ENCODE data around the gene ZNF407.

ZNF407 gene

GRCh38 chr18:74878267-74878666, 280.6 kb downstream of the ZNF407 start:
- no peak overlapping the region for H3K4me3 ChIP-seq (ENCODE audit: low read depth in 1 of 2, low read length in 2 of 2)
- H4K20me1 ChIP-seq (ENCODE audit: insufficient read depth, low read length): no peaks in the 10 kb centered on the region
- H3K9me3 ChIP-seq (ENCODE audit: insufficient read depth, low read length, severe bottlenecking): no peaks in the 10 kb centered on the region
- H3K79me2 ChIP-seq (ENCODE audit: insufficient read depth, low read length): no peaks in the 10 kb centered on the region
- H3K27ac ChIP-seq (ENCODE audit: low read length): no peak overlapping the region
- peaks cover 13% of the 10 kb centered on the region; the same call in 1 of the 2 replicates for H3K36me3 ChIP-seq (ENCODE audit: insufficient read depth, low read length)
- ATAC-seq (ENCODE audit: insufficient read depth, low read depth) (no peak), DNase-seq (no peak)
- H3K4me1 ChIP-seq (ENCODE audit: insufficient read depth, low read length): no peaks in the 10 kb centered on the region
- H2AFZ ChIP-seq (ENCODE audit: low read depth, low read length): no peak overlapping the region
- H3K4me2 ChIP-seq (ENCODE audit: insufficient read depth, low read length): no peak overlapping the region
- no peak overlapping the region for H3K9ac ChIP-seq (ENCODE audit: low read depth, low read length)
- TF ChIP-seq CTCF (IDR thresholded peaks at IDR 0.05; ENCODE audit: borderline replicate concordance, extremely low read depth, low read length, poor library complexity, severe bottlenecking): no peak
- TF ChIP-seq EZH2 (IDR thresholded peaks at IDR 0.05; ENCODE audit: borderline replicate concordance, low read depth, low read length, severe bottlenecking): no peak
- no peaks in the 10 kb centered on the region for H3K27me3 ChIP-seq (ENCODE audit: insufficient read depth, low read length, poor library complexity)

DNA sequence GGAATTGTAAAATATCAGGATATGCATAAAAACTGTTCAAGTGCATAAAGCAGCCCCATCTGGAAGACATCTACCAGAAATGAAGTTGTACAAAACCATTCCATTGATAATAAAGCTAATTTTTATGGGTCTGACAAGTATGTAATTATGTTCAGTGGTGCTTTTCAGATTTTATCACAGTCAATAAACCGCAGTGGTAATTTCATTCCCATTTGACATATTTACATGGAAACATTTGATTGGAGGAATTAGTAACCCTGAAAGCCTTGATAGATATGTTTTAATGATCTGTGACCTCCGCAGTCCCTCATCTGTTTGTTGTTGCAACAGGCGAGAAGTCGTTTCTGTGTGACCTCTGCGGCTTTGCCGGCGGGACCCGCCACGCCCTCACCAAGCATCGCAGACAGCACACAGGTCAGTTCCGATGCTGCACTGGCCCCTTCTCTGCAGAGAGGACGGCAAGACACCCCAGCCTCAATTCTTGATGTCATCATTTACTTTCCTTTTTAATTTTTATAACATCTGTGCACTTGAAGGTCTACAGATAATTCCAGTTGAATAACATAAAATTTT, 283.1 kb downstream of the ZNF407 start:
- no peak overlapping the region for H3K27ac ChIP-seq (ENCODE audit: low read length)
- no peak for DNase-seq
- ATAC-seq (ENCODE audit: insufficient read depth, low read depth): no peak
- H3K4me3 ChIP-seq (ENCODE audit: low read depth in 1 of 2, low read length in 2 of 2): no peak overlapping the region
- H3K79me2 ChIP-seq (ENCODE audit: insufficient read depth, low read length): no peaks in the 10 kb centered on the region
- H3K4me2 ChIP-seq (ENCODE audit: insufficient read depth, low read length): no peak overlapping the region
- peaks cover 13% of the 10 kb centered on the region; the same call in 1 of the 2 replicates for H3K36me3 ChIP-seq (ENCODE audit: insufficient read depth, low read length)
- no peaks in the 10 kb centered on the region for H3K27me3 ChIP-seq (ENCODE audit: insufficient read depth, low read length, poor library complexity)
- H3K9ac ChIP-seq (ENCODE audit: low read depth, low read length): no peak overlapping the region
- H4K20me1 ChIP-seq (ENCODE audit: insufficient read depth, low read length): no peaks in the 10 kb centered on the region
- no peaks in the 10 kb centered on the region for H3K9me3 ChIP-seq (ENCODE audit: insufficient read depth, low read length, severe bottlenecking)
- no peak overlapping the region for H2AFZ ChIP-seq (ENCODE audit: low read depth, low read length)
- TF ChIP-seq EZH2 (IDR thresholded peaks at IDR 0.05; ENCODE audit: borderline replicate concordance, low read depth, low read length, severe bottlenecking) (no peak), CTCF (IDR thresholded peaks at IDR 0.05; ENCODE audit: borderline replicate concordance, extremely low read depth, low read length, poor library complexity, severe bottlenecking) (no peak)
- no peaks in the 10 kb centered on the region for H3K4me1 ChIP-seq (ENCODE audit: insufficient read depth, low read length)

- no peak overlapping the region for H3K4me3 ChIP-seq (ENCODE audit: low read depth in 1 of 2, low read length in 2 of 2)
- no peaks in the 10 kb centered on the region for H3K79me2 ChIP-seq (ENCODE audit: insufficient read depth, low read length)
- H3K9ac ChIP-seq (ENCODE audit: low read depth, low read length): no peak overlapping the region
- peaks cover 7% of the 10 kb centered on the region; the same call in 1 of the 2 replicates for H3K36me3 ChIP-seq (ENCODE audit: insufficient read depth, low read length)
- no peaks in the 10 kb centered on the region for H3K27me3 ChIP-seq (ENCODE audit: insufficient read depth, low read length, poor library complexity)
- DNase-seq (no peak), ATAC-seq (ENCODE audit: insufficient read depth, low read depth) (no peak)
- no peaks in the 10 kb centered on the region for H3K9me3 ChIP-seq (ENCODE audit: insufficient read depth, low read length, severe bottlenecking)
- no peak overlapping the region for H3K4me2 ChIP-seq (ENCODE audit: insufficient read depth, low read length)
- H2AFZ ChIP-seq (ENCODE audit: low read depth, low read length): no peak overlapping the region
- H4K20me1 ChIP-seq (ENCODE audit: insufficient read depth, low read length): no peaks in the 10 kb centered on the region
- TF ChIP-seq EZH2 (IDR thresholded peaks at IDR 0.05; ENCODE audit: borderline replicate concordance, low read depth, low read length, severe bottlenecking) (no peak), CTCF (IDR thresholded peaks at IDR 0.05; ENCODE audit: borderline replicate concordance, extremely low read depth, low read length, poor library complexity, severe bottlenecking) (no peak)
- H3K27ac ChIP-seq (ENCODE audit: low read length): no peak overlapping the region
- no peaks in the 10 kb centered on the region for H3K4me1 ChIP-seq (ENCODE audit: insufficient read depth, low read length)
Observed at GRCh38 chr18:74892066-74892627, 294.5 kb downstream of the ZNF407 start.

Data from DND-41 (cell line).